SK-N-SH treated with all-trans-retinoic acid at 6 μM for 48 hours (cell line): ENCODE data around the gene RPE.

Experiments used
- ATAC-seq: fragments of 200-7000 bp; cut with Tn5 transposase; 3 replicates; pipeline ENCODE4 v1.9.1; 2020; ENCODE audit warnings: mild to moderate bottlenecking, moderate library complexity
- BACH2 ChIP-seq: fragments of 250-450 bp; sonication (Bioruptor Pico); IDR thresholded peaks from 2 replicates; pipeline ENCODE4 v1.9.0; 2021; ENCODE audit warnings: mild to moderate bottlenecking, borderline replicate concordance
- CSDC2 ChIP-seq: fragments of 250-450 bp; sonication (Bioruptor Pico); IDR thresholded peaks from 2 replicates; pipeline ENCODE4 v1.5.0; 2020; ENCODE audit warnings: mild to moderate bottlenecking, moderate library complexity
- ESRRG ChIP-seq: fragments of 250-450 bp; sonication (Bioruptor Pico); IDR thresholded peaks from 2 replicates; pipeline ENCODE4 v1.6.1; 2021; ENCODE audit warnings: mild to moderate bottlenecking
- GLIS3 ChIP-seq: fragments of 250-450 bp; sonication (Bioruptor Pico); IDR thresholded peaks from 2 replicates; pipeline ENCODE4 v1.5.0; 2020; ENCODE audit warnings: mild to moderate bottlenecking, moderate library complexity
- ISL1 ChIP-seq: fragments of 250-450 bp; sonication (Bioruptor Pico); IDR thresholded peaks from 2 replicates; pipeline ENCODE4 v2.1.2; 2022; ENCODE audit warnings: mild to moderate bottlenecking, moderate library complexity
- OSR1 ChIP-seq: fragments of 250-450 bp; sonication (Bioruptor Pico); IDR thresholded peaks from 2 replicates; pipeline ENCODE4 v1.8.0; 2022; ENCODE audit warnings: moderate library complexity, mild to moderate bottlenecking, inconsistent platforms
- PPARA ChIP-seq: fragments of 250-450 bp; sonication (Bioruptor Pico); IDR thresholded peaks from 2 replicates; pipeline ENCODE4 v1.5.0; 2020; ENCODE audit warnings: mild to moderate bottlenecking, borderline replicate concordance
- RARB ChIP-seq: fragments of 250-450 bp; sonication (Bioruptor Pico); IDR thresholded peaks from 2 replicates; pipeline ENCODE4 v1.8.0; 2021; ENCODE audit warnings: mild to moderate bottlenecking, moderate library complexity
- SNAI2 ChIP-seq: fragments of 250-450 bp; sonication (Bioruptor Pico); IDR thresholded peaks from 2 replicates; pipeline ENCODE4 v1.5.0; 2020; ENCODE audit warnings: mild to moderate bottlenecking, moderate library complexity
- TCF4 ChIP-seq: fragments of 250-450 bp; sonication (Bioruptor Pico); IDR thresholded peaks from 2 replicates; pipeline ENCODE4 v1.8.0; 2021; ENCODE audit warnings: mild to moderate bottlenecking, moderate library complexity, borderline replicate concordance
- TOX ChIP-seq: fragments of 250-450 bp; sonication (Bioruptor Pico); IDR thresholded peaks from 2 replicates; pipeline ENCODE4 v1.8.0; 2021; ENCODE audit warnings: mild to moderate bottlenecking, moderate library complexity, borderline replicate concordance
- ZC3H10 ChIP-seq: fragments of 250-450 bp; sonication (Bioruptor Pico); IDR thresholded peaks from 2 replicates; pipeline ENCODE4 v1.5.1; 2021; ENCODE audit warnings: mild to moderate bottlenecking, moderate library complexity
- ZFP3 ChIP-seq: fragments of 250-450 bp; sonication (Bioruptor Pico); IDR thresholded peaks from 2 replicates; pipeline ENCODE4 v1.5.0; 2020; ENCODE audit warnings: mild to moderate bottlenecking, moderate library complexity
- ZFP30 ChIP-seq: fragments of 450-650 bp; formaldehyde crosslinking; IDR thresholded peaks from 2 replicates; pipeline ENCODE4 v1.5.0; 2022; ENCODE audit warnings: mild to moderate bottlenecking, moderate library complexity
- ZNF565 ChIP-seq: fragments of 450-650 bp; formaldehyde crosslinking; conservative IDR thresholded peaks from 2 replicates; pipeline ENCODE4 v1.5.0; 2020; ENCODE audit warnings: low read depth, mild to moderate bottlenecking, moderate library complexity
- ZNF70 ChIP-seq: fragments of 450-650 bp; formaldehyde crosslinking; IDR thresholded peaks from 2 replicates; pipeline ENCODE4 v1.5.0; 2020; ENCODE audit warnings: mild to moderate bottlenecking, moderate library complexity
- ZNF8 ChIP-seq: fragments of 450-650 bp; formaldehyde crosslinking; IDR thresholded peaks from 2 replicates; pipeline ENCODE4 v1.5.0; 2020; ENCODE audit warnings: mild to moderate bottlenecking, moderate library complexity
- TF ChIP-seq, protein P1 (sequence below): fragments of 250-450 bp; sonication (Bioruptor Pico); IDR thresholded peaks from 2 replicates; pipeline ENCODE4 v1.8.0; 2020; ENCODE audit warnings: mild to moderate bottlenecking, moderate library complexity, borderline replicate concordance
- TF ChIP-seq, protein P2 (sequence below): fragments of 250-450 bp; sonication (Bioruptor Pico); IDR thresholded peaks from 2 replicates; pipeline ENCODE4 v1.8.0; 2021; ENCODE audit warnings: low read depth, mild to moderate bottlenecking, moderate library complexity, borderline replicate concordance
- TF ChIP-seq, protein P3 (sequence below): fragments of 250-450 bp; sonication (Bioruptor Pico); IDR thresholded peaks from 2 replicates; pipeline ENCODE4 v1.5.1; 2020; ENCODE audit warnings: low read depth, mild to moderate bottlenecking, moderate library complexity

Gene RPE

GRCh38 chr2:210007895-210008294, 5.5 kb downstream of the RPE start (continued):
- TF ChIP-seq, protein P1, sequence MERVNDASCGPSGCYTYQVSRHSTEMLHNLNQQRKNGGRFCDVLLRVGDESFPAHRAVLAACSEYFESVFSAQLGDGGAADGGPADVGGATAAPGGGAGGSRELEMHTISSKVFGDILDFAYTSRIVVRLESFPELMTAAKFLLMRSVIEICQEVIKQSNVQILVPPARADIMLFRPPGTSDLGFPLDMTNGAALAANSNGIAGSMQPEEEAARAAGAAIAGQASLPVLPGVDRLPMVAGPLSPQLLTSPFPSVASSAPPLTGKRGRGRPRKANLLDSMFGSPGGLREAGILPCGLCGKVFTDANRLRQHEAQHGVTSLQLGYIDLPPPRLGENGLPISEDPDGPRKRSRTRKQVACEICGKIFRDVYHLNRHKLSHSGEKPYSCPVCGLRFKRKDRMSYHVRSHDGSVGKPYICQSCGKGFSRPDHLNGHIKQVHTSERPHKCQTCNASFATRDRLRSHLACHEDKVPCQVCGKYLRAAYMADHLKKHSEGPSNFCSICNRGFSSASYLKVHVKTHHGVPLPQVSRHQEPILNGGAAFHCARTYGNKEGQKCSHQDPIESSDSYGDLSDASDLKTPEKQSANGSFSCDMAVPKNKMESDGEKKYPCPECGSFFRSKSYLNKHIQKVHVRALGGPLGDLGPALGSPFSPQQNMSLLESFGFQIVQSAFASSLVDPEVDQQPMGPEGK (CRISPR knock-in tag): no peak
- TF ChIP-seq RARB (no peak), SNAI2 (CRISPR knock-in tag) (no peak), OSR1 (CRISPR knock-in tag) (no peak), ZNF70 (no peak), ZNF565 (CRISPR knock-in tag) (no peak), PPARA (CRISPR knock-in tag) (no peak), ESRRG (no peak)
- TF ChIP-seq, protein P2, sequence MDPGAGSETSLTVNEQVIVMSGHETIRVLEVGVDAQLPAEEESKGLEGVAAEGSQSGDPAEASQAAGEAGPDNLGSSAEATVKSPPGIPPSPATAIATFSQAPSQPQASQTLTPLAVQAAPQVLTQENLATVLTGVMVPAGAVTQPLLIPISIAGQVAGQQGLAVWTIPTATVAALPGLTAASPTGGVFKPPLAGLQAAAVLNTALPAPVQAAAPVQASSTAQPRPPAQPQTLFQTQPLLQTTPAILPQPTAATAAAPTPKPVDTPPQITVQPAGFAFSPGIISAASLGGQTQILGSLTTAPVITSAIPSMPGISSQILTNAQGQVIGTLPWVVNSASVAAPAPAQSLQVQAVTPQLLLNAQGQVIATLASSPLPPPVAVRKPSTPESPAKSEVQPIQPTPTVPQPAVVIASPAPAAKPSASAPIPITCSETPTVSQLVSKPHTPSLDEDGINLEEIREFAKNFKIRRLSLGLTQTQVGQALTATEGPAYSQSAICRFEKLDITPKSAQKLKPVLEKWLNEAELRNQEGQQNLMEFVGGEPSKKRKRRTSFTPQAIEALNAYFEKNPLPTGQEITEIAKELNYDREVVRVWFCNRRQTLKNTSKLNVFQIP: no peak
- TF ChIP-seq, protein P3, sequence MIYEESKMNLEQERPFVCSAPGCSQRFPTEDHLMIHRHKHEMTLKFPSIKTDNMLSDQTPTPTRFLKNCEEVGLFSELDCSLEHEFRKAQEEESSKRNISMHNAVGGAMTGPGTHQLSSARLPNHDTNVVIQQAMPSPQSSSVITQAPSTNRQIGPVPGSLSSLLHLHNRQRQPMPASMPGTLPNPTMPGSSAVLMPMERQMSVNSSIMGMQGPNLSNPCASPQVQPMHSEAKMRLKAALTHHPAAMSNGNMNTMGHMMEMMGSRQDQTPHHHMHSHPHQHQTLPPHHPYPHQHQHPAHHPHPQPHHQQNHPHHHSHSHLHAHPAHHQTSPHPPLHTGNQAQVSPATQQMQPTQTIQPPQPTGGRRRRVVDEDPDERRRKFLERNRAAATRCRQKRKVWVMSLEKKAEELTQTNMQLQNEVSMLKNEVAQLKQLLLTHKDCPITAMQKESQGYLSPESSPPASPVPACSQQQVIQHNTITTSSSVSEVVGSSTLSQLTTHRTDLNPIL (CRISPR knock-in tag): no peak

DNA sequence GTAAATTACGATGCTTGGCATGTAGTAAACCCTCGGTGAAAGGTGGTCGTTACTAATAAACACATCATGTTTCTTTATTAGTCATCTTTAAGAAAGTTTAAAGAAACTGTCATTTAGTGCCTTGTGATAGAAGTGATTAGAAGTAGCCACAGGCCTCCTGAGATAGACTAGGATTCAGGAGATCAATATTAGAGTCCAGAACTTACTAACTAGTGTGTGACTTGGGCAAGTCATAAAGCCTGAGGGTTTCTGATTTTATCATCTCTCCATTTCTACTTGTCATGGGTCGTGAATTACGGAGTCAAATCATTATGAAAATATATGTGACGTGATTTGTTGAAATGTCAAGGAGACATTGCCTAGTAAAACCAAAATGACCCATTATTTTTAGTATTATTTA, 6.7 kb downstream of the RPE start:
- no peak for ATAC-seq
- no peak for TF ChIP-seq PPARA (CRISPR knock-in tag)
- TF ChIP-seq GLIS3 (CRISPR knock-in tag): no peak
- TF ChIP-seq ISL1: no peak
- TF ChIP-seq, protein P1 (CRISPR knock-in tag): no peak
- TF ChIP-seq TOX: no peak
- no peak for TF ChIP-seq ZNF70
- TF ChIP-seq OSR1 (CRISPR knock-in tag): no peak
- no peak for TF ChIP-seq ESRRG
- TF ChIP-seq ZNF8 (CRISPR knock-in tag): no peak
- TF ChIP-seq ZFP3 (CRISPR knock-in tag): no peak

- ATAC-seq: no peak
- no peak for TF ChIP-seq BACH2
These were observed 7.5 kb downstream of the RPE start for GRCh38 chr2:210009896-210010295.

GRCh38 chr2:210020138-210020537, 17.7 kb downstream of the RPE start:
- no peak for ATAC-seq
- TF ChIP-seq, protein P2: no peak
- TF ChIP-seq BACH2 (no peak), TCF4 (CRISPR knock-in tag) (no peak), RARB (no peak), ZFP3 (CRISPR knock-in tag) (no peak), ZC3H10 (CRISPR knock-in tag) (no peak), SNAI2 (CRISPR knock-in tag) (no peak), ISL1 (no peak)
- TF ChIP-seq, all 23 proteins: peak for 0

- ATAC-seq: no peak
- TF ChIP-seq TOX: no peak
- TF ChIP-seq BACH2: no peak
- TF ChIP-seq ZFP30 (CRISPR knock-in tag): no peak
- no peak for TF ChIP-seq CSDC2 (CRISPR knock-in tag)
These were observed 20.4 kb downstream of the RPE start for GRCh38 chr2:210022824-210023223.
